GM21390 (cell line): ENCODE results near the gene NCOR2.

ENCODE experiments used
- ATAC-seq: cut with Tn5 transposase; IDR thresholded peaks from one replicate; pipeline ENCODE4 v1.9.1; 2021; ENCODE audit not compliant: unreplicated experiment

Gene NCOR2

DNA sequence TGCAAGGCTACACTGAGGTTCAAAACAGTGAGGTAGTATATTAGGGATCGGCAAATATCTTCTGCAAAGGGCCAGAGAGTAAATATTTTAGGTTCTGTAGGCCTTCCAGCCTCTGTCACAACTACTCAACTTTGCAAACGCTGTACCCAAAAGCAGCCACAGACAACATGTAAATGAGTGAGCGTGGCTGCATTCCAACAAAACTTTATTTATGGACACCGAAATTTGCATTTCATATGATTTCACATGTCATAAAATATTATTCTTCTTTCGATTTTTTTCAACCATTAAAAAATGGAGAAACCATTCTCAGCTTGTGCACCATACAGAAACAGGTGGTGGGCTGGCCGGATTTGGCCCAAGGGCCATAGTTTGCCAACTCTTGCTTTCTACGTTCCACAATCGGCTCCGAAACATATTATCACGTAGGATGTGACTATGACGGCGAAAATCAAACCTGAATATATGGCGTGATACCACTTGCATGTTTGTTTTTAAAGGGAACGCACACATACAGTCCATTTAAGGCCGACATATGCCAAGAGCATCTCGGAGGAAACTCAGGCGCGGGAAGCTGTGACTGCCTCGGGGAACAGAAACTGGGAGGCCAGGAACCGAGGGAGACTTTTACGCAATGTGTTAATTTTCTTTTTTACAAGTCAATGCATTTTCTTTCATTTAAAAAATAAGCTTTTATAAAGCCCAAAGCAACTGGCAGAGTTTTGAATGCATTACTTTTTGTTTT is 7.1 kb downstream of the NCOR2 start:
- ATAC-seq: no peak

- ATAC-seq: no peak
These were observed 8.0 kb downstream of the NCOR2 start for GRCh38 chr12:124559182-124560017.

- no peak for ATAC-seq
These were observed 9.1 kb downstream of the NCOR2 start for GRCh38 chr12:124558313-124558712.

- ATAC-seq: no peak
These were observed 9.7 kb downstream of the NCOR2 start for GRCh38 chr12:124557518-124558223.

- ATAC-seq: no peak
These were observed 10.4 kb downstream of the NCOR2 start for GRCh38 chr12:124556896-124557501.

GRCh38 chr12:124556074-124556466 is 11.3 kb downstream of the NCOR2 start:
- no peak for ATAC-seq

DNA sequence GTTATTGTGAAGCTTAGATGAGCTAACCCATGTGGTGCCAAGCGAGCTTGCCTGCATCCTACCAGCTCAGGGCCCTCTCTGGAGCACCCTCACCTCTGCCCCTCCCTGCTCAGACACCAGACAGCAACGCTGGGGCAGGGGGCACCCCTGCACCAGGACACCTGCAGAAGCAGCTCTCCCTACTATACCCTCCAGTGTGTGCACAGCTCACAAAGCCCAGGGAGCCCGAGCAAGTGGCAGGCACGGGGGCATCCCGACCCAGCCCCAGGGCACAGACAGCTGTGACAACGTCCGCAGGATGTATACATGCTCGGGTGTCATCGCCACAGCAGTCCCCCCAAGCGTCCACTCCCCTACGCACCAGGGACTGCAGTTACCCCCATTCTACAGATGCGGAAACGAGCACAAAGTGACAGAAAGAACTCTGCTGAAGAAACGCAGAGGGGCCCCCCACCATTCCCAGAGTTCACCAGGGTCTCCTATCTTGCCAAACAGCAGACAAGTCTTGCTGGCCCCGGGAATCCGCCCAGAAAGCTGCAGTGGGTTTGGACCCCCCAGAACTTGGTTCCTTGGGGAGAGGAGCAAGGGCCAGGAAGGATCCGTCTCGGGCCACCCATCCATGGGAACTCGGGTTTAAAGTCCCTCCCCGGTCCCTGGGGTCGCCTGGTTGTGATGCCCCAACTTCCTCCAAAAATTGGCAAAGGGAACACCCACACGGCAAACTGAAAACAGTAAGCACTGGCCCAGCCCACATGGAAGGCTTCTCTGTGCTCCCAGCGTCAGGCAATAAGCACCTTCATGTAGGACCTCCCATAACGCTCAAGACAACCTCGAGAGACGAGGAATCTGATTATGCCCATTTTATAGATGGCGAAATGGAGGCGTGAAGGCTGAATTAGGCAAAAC is 12.0 kb downstream of the NCOR2 start:
- no peak for ATAC-seq

- ATAC-seq: no peak
These were observed 12.9 kb downstream of the NCOR2 start for GRCh38 chr12:124554429-124555029.

- ATAC-seq: no peak
These were observed 13.5 kb downstream of the NCOR2 start for GRCh38 chr12:124553862-124554428.

DNA sequence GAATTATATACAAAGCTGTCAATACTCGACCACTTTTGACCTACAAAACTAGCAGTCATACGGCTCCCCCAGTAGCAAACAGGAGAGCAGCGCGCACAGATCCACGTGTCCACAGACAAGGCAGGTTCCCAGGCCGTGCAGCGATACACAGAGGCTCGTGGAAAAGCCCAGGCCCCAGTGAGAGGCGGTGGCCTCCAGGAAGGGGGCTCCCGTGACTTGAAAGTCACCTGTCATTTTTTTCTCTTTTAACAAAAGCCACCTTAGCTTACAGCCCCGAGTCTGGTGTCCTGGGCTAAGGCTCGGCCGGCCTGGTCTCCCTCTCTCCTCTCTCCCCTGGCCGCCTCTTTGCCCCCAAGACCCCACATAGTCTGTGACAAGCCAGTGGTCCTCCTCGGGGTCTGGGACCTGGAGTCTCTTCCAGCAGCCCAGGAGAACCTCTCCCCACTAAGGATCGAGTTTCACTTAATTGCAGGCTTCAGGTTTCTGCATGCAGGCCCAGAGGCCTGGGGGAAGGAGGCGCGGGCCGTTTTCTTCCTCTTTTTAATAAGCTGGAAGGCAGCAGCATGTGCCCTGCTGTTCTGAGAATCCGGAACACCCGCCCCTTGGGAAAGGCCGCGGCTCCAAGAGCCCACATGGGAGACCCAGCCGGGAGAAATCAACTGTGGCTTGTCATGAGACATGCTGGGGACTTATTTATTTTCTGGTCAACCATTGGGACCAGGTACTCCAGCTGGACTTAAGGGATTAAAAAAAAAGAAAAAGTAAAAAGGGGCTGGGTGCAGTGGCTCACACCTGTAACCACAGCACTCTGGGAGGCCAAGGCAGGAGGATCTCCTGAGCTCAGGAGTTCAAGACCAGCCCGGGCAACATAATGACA is 15.9 kb downstream of the NCOR2 start:
- ATAC-seq: no peak

- no peak for ATAC-seq
These were observed 17.0 kb downstream of the NCOR2 start for GRCh38 chr12:124550123-124551089.

GRCh38 chr12:124549629-124550028 is 17.8 kb downstream of the NCOR2 start:
- no peak for ATAC-seq

DNA sequence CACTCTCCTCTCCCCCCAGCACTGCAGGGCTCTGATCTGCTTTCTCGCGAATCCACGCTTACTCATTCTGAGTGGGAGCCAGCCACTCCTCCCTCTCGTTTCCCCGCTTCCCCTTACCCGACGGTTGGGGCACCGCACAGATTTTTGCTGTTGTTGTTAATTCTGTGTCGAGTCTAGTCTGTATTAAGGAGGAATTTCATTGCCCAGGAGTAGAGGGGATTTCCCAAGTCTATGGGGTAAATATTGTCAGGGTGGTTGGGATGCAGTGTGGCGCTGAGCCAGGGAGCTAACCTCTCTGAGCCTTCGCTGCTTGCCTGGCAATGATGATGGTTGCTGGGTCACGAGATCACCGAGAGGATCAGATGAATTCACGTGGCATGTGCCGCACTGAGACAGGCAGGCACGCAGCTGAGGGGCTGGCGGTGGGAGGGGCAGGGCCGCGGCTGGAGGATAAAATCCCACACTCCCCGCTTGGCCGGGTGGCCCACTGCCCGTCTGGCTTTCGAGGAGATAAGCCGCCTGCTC is 18.5 kb downstream of the NCOR2 start:
- no peak for ATAC-seq

DNA sequence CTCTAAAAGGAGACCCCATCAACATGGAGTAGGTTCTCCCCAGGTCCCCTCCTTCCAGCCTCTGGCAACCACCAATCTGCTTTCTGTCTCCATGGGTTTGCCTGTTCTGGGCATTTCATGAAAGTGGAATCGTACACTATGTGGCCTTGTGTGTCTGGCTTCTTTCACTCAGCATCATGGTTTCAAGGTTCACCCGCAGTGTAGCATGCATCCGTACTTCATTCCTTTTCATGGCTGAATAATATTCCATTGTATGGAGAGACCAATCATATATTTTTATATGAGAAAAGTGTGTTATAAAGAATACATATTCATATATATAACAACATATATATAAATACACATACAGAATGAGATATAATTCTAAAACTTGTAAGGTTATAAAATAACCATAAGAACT is 19.8 kb downstream of the NCOR2 start:
- ATAC-seq: no peak

DNA sequence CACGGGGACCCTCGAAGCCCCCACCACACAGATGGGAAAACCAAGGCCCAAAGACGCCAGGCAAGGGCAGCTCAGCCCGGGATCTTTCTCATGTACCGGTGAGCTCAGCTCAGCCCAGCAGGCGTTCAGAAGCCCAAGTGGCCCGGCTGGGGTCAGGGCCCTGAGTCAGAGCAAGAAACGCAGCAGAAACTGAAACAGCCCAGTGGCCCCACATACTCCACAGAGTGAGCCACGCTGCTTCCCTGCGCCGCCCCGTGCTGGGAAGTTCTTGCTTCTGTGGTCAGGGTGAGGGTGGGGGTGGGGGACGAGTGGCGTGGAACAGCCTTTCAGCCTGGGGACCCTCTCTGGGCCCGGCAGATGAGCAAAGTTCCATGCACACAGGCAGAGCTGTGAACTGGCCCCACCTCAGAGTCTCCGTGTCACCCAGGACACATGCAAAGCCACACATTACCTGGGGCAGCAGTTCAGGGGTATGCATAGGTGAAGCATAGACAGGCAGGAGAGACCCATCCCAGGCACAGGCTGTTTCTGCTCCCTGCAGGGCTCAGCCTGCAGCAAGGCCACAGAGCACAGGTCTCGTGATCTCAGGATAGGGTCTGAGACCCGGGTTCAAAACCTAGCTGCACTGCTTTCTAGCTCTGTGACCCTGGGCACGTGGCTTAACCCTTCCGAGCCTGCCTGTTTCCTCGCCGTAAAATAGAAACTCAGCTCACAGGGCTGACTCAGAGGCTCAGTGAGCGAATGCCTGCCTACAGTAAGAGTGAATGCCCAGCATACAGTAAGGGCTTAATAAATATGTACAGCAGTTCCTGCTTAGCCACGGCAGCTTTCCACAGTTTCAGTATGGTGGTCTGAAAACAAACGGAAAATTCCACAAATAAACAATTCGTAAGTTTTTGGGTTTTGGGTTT is 21.6 kb downstream of the NCOR2 start:
- peak; percentile 86 for ATAC-seq

GRCh38 chr12:124544983-124545382 is 22.4 kb downstream of the NCOR2 start:
- ATAC-seq: no peak
